Calu3 (cell line): ENCODE data around the gene KLHL6. TPM values are rescaled to one million over a fixed set of nuclear protein-coding genes. Genes with fewer than 3 reads are reported as not detected.

Source experiments
- BruUV-seq: library from RNA; stranded (reverse); fragments of 400-500 nt; replicated peaks from 2 replicates; lab custom pipeline; 2021; lab: Mats Ljungman, UMichigan
- CTCF ChIA-PET: fragments of 300-600 bp; sonication (Branson Sonifier 250); formaldehyde crosslinking; loops from one replicate; lab custom pipeline; 2022; ENCODE audit warnings: antibody characterized with exemption; lab: Charles Lee
- DNase-seq: peaks from one replicate; pipeline ENCODE4 v3.0.0; 2022
- H3K27ac Mint-ChIP-seq: one replicate; pipeline ENCODE4 v1.8.0; 2022; ENCODE audit warnings: mixed read lengths; ENCODE audit not compliant: unreplicated experiment
- H3K27me3 Mint-ChIP-seq: one replicate; pipeline ENCODE4 v1.8.0; 2022; ENCODE audit warnings: mixed read lengths; ENCODE audit not compliant: unreplicated experiment
- H3K36me3 Mint-ChIP-seq: one replicate; pipeline ENCODE4 v1.8.0; 2022; ENCODE audit warnings: mild to moderate bottlenecking, moderate library complexity, mixed read lengths; ENCODE audit not compliant: insufficient read depth, unreplicated experiment
- H3K4me1 Mint-ChIP-seq: one replicate; pipeline ENCODE4 v1.8.0; 2022; ENCODE audit warnings: mild to moderate bottlenecking, low read depth, mixed read lengths; ENCODE audit not compliant: unreplicated experiment
- H3K4me3 Mint-ChIP-seq: one replicate; pipeline ENCODE4 v1.8.0; 2022; ENCODE audit warnings: mild to moderate bottlenecking, low read depth, moderate library complexity, mixed read lengths; ENCODE audit not compliant: unreplicated experiment
- H3K9me3 Mint-ChIP-seq: one replicate; pipeline ENCODE4 v1.8.0; 2022; ENCODE audit warnings: low read depth, mixed read lengths; ENCODE audit not compliant: unreplicated experiment
- intact Hi-C: fragments of 100-400 bp; cut with micrococcal nuclease; formaldehyde crosslinking; loops from one replicate; pipeline ENCODE4 v1.10.0; 2022; ENCODE audit not compliant: unreplicated experiment
- total RNA-seq: library from RNA; stranded (reverse); gene quantifications from 2 replicates; pipeline ENCODE4 v1.2.3, GENCODE V29; 2022
- TF ChIP-seq, protein P1 (sequence below): fragments of 200-600 bp; IDR thresholded peaks from one replicate; pipeline ENCODE4 v1.8.0; 2022; ENCODE audit warnings: antibody characterized with exemption; ENCODE audit not compliant: unreplicated experiment

The KLHL6 gene
- total RNA-seq, 1 experiment from 2014 or later, result not detected

DNA sequence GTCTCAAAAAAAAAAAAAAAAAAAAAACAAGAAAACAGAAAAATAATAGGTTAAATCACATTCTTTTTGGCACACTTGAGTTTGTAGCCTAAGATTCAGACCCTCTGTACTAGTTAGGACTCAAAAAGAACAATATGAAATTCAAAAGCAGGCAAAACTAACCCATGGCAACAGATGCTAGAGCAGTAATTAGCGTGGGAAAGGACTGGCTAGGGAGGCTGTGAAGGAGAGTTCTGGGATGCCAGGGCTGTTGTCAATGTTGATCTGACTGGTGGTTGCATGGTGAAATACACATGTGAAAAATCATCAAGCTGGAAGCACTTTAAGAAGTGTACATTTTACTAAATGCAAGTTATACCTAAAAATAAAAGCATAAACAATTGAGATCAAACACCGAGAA, 35.6 kb downstream of the KLHL6 start:
- Mint-ChIP-seq H3K4me1 (no peaks in the 10 kb centered on the region), H3K36me3 (no peaks in the 10 kb centered on the region), H3K4me3 (no peak overlapping the region), H3K27ac (no peak overlapping the region), H3K27me3 (peaks cover 42% of the 10 kb centered on the region), H3K9me3 (no peaks in the 10 kb centered on the region)
- DNase-seq, result no peak
- CTCF ChIA-PET, result no interaction called here
- intact Hi-C loops, result no loop called here
- TF ChIP-seq, protein P1, sequence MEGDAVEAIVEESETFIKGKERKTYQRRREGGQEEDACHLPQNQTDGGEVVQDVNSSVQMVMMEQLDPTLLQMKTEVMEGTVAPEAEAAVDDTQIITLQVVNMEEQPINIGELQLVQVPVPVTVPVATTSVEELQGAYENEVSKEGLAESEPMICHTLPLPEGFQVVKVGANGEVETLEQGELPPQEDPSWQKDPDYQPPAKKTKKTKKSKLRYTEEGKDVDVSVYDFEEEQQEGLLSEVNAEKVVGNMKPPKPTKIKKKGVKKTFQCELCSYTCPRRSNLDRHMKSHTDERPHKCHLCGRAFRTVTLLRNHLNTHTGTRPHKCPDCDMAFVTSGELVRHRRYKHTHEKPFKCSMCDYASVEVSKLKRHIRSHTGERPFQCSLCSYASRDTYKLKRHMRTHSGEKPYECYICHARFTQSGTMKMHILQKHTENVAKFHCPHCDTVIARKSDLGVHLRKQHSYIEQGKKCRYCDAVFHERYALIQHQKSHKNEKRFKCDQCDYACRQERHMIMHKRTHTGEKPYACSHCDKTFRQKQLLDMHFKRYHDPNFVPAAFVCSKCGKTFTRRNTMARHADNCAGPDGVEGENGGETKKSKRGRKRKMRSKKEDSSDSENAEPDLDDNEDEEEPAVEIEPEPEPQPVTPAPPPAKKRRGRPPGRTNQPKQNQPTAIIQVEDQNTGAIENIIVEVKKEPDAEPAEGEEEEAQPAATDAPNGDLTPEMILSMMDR, result no peak
- no TSS peak for BruUV-seq

DNA sequence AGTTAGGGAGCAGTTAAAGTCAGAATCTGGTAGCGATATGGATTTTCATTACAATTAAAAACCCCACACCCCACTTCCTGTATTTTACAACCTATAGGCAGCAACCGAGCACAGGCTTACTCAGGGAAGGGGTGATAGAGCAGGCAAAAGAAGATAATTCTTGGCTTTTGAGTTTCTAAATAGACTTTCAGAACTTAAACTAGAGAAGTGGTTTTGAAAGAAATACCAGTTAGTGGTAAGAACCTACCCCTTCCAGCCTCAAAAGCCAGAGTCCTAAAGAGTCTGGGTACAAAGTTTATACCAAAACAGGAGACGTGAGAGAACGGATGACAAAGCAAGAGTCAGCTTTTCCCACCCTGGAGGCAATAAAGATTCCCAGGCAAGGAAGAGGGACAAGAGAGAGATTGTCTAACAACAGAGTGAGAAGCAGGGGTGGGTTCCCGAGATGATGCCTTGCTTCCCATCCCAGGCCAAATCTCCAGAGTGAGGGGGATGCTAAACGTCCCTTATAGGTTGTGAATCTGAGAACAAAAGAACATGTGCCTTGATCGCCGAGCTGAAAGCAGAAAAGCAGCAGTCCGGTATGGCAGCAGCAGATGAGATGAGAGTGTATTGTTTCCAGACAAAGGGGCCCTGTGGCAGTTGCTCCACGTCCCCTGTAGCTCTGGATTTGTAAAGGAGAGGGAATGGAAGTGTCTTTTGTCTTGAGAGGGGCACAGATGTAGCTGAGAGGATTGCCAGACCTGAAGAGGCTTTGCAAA, 36.8 kb downstream of the KLHL6 start:
- CTCF ChIA-PET, result interaction anchor here (0.5 kb wide), 1 partner anchor 17 kb away, joined by 3 read pairs; no protein-coding TSS in a partner anchor
- Mint-ChIP-seq H3K4me1 (no peaks in the 10 kb centered on the region), H3K27me3 (peaks cover 54% of the 10 kb centered on the region), H3K9me3 (no peaks in the 10 kb centered on the region), H3K36me3 (no peaks in the 10 kb centered on the region), H3K4me3 (no peak overlapping the region), H3K27ac (no peak overlapping the region)
- BruUV-seq, result no TSS peak
- no peak for DNase-seq
- TF ChIP-seq, protein P1, result no peak
- intact Hi-C loops, result no loop called here

DNA sequence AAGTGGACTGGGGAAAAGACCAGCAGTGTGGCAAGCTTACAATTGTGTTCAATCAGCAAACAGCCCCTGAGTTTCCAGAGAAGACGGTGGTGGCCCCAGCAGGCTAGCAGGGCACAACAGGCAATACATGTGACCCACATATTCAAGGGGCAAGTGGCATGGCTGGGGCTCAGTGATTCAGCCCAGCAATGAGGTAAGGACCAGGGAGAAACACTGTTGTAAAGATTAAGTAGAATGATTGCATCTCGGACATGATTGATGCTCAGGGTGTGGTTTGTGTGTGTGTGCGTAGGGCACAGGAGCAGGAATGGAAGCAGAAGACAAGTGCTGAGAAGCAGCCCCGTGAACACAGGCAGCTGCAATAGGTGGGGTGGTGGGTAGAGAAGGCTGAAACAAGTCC, 37.9 kb downstream of the KLHL6 start:
- CTCF ChIA-PET, result no interaction called here
- no peak for DNase-seq
- Mint-ChIP-seq H3K4me1 (no peaks in the 10 kb centered on the region), H3K27me3 (peaks cover 55% of the 10 kb centered on the region), H3K36me3 (no peaks in the 10 kb centered on the region), H3K4me3 (no peak overlapping the region), H3K27ac (no peak overlapping the region), H3K9me3 (no peaks in the 10 kb centered on the region)
- BruUV-seq, result no TSS peak
- TF ChIP-seq, protein P1, result no peak
- intact Hi-C loops, result no loop called here

DNA sequence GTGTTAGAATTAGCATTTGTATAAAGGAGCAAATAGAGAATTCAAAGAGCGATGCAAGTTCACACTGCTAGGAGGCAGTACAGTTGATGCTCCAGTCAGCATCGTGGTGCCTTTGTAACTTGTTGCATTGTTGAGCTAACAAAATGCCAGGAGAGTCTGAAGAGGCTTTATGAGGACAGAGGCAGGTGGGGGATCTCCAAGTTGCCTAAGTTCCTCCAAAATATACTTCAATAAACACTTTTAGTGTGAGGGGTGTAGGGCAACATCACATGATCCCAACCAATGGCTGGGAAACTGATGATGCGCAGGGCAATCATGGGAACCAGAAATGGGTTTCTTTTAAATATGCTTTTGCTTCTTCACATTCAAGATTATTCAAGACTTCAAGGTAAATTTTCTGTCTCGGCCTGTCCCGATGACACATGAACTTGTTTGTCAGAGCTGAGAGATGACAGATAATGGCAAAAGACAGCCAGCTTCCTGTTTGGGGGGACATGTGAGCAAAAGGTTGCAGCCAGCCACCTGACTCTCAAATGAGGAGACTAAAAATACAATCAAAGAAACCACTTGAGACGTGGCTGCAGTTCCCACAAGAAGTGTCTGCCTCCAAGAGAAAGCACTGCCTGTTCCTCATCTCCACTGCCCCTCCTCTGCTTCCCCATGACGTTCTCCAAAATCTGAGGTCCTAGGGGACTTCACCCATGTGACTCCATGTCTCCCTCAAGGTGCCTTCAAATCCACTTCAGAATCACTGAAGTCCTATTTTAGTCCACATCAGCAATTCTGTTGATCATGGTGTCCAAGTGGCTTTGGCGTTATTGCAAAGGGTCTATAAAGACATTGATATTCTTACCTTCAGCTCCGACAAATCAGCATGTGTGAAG, 39.3 kb downstream of the KLHL6 start:
- H3K4me1 Mint-ChIP-seq, result no peaks in the 10 kb centered on the region
- no peaks in the 10 kb centered on the region for H3K36me3 Mint-ChIP-seq
- CTCF ChIA-PET, result no interaction called here
- no peaks in the 10 kb centered on the region for H3K9me3 Mint-ChIP-seq
- no TSS peak for BruUV-seq
- no peak overlapping the region for H3K4me3 Mint-ChIP-seq
- no peak overlapping the region for H3K27ac Mint-ChIP-seq
- intact Hi-C loops, result no loop called here
- peaks cover 55% of the 10 kb centered on the region for H3K27me3 Mint-ChIP-seq
- TF ChIP-seq, protein P1, result no peak
- no peak for DNase-seq
